ENCODE measurements around the gene HOXA3.

Gene HOXA3

DNA sequence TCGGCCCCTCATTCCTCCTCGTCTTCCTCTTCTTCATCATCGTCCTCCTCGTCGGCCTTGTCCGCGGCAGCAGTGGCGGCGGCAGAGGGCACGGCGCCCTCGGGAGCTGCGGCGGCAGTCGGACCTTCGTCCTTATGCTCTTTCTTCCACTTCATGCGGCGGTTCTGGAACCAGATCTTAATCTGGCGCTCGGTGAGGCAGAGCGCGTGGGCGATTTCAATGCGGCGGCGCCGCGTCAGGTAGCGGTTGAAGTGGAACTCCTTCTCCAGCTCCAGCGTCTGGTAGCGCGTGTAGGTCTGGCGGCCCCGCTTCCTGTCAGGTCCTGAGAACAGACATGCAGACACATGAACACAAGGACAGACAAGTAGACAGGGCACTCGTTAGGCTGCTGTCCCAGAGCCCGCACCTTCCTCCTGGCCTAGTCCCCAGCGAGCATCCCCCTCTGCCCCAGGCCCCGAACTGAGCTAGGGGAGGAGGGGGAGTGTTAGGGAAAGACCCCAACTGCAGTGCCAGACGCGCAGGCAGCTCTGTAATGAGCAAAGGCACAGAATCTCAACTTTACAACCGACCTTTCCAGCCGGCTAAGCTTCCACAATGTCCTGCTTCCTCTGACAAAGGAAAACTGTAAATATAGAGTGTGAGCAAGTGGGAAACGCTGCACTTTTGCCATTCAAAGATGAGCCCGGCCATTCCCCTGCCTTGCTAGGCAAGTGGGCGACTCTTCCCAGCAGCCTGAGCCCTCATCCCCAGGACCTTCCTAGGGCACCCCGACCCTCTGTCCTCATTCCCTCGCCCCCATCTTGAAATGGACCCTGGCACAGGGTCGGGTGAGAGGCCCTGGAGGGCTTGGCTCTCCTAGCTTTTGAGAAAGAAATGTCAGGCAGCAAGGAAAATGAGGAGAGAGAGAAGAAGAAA, 2.8 kb upstream of the HOXA3 start:
- peak; percentile 52 for DNase-seq

DNA sequence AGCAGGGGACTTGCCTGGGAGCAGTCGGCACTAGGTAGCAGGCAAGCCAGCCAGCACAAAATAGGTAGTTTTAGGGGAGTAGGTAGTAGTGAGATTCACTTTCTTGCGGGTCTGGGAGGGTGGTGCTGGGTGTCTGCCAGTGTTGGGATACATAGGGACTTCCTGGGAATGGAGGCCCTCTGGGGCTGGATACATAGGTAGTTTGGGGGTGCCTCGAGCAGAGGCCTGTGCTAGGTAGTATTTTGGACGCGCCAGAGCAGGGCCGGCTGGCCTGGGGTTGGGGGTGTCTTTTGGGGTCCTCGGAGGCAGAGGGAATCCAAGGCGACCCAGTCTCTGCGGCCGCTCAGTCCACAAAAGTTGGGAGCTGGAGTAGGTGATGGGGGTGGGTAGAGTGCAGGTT, 2.0 kb upstream of the HOXA3 start:
- no peak for DNase-seq

DNA sequence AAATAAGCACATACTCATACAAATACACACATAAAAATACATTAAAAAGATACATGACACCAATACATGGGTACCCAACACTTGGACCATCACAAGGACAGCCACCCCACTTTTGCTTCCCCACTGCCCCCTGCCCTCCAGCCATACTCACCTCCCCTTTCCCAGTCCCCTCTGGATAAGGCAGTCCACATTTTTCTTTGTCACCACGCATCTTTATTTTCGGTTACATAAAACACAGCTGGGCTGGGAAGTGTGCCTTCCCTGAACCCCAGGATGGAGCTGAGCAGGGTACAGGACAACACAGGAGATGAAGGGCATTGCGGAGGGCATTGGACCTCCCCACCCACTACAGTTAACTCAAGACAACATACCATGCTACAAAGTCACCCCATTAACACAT, 1.1 kb upstream of the HOXA3 start:
- no peak for DNase-seq

DNA sequence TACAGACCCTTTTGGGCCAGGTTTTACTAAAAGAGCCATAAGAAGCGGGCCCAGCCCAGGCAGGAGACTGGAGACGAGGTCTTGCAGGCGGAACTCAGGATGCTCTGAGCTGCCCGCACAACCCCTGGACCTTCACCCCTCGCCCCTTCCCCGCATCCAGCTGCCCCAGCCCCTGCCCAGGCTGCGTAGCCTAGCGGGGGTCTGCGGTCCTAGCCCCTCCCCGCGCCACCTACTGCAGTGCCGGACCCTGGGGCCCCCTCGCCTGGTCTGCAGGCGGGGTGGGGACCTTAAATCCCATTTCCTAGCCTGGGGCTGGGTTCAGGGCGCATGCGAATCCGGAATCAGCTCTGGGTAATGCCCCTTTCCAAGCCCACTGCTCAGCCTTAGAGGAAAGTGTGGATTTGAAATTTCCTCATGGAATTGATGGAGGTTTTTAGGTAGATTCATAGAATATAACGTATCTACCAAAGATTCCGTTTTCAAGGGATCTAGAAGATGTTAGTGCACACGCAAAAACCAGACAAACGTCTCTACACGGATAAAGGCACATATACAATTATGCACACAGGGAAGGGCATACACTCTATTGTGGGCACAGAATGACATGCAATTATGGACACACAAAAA, 546 bp upstream of the HOXA3 start:
- DNase-seq, result no peak

DNA sequence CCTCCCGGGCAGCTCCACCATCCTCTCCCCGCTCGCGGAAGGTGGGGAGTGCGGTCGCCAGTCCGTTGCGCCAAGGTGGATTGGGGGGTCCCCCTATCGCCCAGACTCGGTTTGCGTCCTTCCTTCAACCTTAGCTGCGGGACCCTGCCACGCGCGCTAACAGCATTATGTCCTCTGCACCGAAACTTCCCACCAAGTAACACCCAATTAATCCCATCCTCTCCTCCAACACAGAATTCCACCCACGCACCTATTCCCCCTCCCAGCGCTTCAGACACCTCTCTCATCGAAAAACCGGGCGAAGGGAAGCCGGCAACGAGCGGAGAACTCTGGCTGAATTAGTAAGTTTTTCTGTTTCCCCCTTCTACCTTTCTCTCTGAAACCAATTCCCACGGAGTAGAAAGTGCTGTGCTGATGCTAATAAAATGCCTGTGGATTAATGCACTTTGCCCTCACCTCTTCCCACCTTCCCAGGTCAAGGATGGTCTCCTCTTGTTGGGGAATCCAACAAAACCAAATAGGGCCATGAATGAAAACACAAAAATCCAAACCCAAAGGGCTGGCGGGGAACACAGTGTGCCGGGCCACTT, 947 bp downstream of the HOXA3 start:
- DNase-seq, result no peak

DNA sequence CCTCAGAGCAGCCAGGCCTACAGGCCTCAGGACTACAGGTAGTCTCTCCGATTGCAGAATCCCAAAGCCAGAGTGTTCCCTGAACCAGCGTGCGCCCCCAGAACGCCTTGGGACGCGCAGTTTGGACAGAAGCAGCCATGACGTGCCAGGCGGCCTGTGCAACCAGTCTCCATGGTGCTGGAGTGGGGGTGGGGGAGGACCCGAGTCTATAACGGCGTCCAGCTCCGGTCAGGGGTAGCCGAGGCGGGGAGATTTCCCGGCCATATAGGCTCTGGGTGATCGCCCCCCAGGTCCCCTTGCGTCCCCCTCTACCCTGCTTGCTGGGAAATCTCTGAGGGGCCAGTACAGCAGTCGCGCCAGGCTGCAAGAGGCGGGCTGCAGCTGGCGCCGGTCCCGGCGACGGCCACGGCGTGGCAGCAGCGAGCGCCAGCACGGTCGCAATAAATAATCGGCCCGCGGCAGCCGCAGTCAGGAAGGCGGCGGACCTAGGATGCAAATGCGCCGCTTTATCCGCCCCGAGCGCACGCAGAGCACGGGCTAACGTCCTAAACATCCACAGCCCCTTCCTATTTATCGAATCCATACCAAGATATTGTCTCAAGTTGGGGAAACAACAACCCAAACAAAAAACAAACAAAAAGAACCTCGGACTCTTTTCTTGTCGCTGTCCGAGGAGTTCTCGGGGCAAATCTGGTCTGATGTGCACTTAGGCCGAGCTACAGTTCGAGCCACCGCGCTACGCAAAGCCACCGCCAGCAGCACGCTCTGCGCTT, 1.6 kb downstream of the HOXA3 start:
- peak; percentile 76 for DNase-seq

DNA sequence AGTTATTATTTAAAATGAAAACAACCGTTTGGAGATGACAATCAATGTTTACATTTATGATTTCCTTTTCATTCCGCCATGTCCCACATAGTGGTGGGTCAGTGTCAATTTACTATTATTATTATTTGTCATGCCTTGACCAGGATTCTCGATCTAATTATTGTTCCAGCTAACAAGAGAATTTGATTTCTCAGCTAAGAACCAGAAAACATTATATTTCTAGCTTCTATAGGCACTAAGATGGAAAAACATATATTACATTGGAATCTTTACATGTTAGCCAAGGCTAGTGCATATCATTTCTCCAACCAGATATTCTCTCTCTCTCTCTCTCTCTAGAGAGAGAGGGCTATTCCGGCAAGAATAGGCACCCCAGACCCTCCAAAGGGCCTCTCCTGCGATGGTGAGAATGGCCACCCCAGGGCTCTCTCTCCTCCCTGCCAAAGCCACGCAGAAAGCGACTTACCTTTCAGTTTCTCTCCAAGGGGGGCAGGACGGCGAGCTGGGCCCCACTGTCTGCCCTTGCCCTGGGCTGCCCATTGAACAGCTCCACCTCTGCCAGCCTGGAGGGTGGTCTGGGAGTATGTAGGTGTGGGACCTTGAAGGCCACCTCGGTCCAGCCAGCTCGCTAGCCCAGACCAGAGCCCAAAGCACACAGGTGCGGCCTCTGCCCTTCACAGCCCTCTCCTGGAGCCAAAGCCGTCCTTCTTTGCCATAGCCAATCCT, 2.4 kb downstream of the HOXA3 start:
- no peak for DNase-seq

DNA sequence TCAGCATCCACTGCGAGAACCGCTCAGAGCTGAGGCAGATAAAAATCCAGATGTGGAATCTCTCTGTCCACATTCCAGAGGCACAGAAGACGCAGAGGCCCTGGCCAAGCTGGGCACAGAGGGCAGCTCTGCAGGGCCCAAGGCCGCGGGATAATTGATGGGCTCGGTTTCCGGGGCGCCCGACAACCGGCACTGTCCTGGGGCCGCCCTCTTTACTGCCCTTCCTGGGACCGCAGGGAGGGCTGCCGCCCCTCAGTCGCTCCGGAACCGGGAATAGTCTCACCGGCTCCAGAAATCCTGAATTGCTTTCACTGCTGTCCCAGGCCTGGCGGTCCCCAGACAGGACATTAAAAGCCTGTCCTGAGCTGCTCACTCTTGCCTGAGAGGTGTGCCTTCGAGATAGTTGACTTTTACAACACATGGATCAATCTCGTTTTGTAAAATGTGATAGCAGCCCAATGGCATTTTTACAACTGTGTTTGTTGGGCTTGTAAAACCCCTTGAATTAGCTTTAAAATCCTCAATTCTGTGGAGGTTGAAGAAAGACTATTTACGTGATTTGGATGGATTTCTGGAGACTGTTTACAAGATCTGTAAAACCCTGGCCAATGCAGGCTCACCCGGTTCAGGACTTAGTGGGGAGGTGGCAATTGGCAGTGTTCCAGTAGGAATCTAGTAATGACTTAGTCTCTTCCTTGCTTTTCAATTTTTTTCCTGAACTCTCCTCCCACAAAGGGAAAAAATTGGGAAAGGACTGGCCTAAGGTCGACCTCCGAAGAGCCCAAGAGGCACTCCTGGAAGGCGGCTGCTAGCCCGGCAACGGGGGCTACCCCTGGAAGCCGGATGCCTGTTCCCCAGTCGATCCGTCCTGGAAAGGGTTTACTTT, 3.4 kb downstream of the HOXA3 start:
- DNase-seq, result no peak

DNA sequence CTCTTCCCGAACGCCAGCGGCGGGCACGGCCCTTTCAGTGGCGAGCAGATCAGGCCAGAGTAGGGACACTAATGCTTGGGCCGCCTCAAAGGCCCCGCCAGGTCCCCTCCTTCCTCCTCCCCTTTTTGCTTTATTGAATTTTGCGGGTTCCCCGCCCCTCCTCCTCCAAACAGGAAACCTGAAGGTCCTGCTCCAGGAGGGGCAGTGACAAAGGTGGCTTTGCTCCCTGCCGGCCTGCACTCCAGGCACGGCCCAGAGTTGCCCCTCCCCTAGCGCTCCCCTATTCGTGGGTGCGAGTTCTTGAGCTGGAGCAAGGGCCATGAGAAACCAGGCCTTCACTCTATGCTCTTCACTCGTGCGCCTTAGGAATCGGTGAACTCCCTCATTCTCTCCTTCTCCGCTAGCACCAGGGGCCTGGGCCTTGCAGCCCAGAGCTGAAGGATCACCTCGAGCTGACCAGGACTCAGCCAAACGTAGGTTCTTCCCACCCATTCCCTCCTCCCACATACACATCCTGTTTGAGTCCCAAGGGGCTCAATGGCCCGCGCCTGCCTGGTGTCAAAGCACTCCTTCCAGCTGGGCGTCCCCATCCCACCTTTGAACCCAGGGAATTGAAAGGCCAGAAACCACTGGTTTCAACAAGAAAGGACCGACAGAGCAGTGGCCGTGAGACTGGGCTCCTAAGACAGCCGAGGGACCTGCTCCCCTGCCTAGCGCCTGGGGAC, 4.2 kb downstream of the HOXA3 start:
- no peak for DNase-seq

DNA sequence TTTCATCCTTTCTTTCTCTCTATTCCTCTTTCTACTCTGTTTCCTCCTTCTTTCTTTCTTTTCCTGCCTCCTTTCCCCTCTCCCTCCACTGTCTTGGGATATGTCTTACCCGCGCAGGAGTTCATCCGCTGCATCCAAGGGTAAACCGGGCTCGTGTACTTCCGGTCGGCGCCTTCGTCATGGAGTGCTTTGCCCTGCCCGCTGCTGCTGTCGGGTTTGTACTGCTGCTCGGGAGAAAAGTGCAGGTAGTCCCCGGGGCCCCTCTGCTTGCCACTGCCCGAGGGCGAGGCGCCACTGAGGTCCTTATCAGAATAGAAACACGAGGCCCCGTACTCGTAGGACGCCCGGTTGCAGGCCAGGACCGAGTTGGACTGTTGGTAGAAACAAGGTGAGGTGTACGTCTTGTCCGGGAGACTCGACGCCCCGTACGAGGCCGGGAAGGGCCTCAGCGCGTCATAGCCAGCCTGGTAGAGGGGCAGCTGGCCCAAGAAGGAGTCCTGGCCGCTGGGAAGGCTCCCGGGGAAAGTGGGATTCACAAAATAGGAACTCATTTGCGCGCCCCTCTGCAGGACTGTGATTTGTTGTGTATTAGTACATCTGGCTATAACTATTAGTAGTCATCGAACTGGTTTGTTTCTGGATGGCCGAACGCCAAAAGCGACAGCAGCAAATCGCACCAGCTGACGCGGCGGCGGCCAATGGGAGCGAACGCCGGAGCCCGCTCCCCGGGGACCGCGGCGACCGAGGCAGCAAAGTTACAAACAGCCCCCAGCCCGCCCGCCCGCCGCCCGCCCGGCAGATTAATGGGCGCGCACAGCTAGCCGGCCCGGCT, 5.0 kb downstream of the HOXA3 start, which contains the start of gene HOXA6:
TSS of gene HOXA6 (minus strand) at position 576 of the 832 bp plus-strand sequence. CDS start at position 551, 25 bp downstream.
- DNase-seq, result no peak

DNA sequence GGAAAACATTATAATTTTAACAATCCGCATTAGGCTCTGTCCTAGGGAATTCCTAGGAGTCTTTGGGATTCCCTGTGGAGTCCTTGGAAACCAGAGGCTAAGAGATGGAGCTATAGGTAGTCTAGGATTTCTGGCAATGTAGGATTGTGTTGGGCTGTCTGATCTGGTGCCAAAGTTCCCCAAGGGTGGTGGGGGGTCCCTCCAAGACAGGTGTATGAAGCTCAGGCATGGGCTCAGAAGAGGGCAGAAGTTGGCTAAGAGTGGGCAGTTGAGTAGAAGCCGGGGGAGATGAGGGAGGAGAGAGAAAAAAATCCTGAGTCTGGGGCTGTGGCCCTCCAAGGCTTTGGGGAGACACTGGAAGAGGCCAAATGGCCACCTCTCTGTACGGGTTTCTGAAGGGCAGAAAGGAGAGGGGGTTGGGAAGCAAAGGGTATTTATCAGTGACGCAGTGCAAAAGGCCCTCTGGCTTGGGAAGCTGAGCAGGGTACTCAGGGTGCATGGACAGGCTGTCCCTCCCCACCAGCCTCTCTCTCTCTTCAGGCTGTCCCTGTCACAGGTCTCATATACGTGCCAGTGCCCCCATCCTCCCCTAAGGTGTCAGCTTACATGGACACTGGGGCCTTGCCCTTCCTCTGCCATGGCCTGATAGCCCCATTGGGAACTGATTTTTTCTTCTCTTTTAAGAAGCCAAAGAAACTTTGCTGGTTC, 5.7 kb downstream of the HOXA3 start:
- DNase-seq, result no peak

DNA sequence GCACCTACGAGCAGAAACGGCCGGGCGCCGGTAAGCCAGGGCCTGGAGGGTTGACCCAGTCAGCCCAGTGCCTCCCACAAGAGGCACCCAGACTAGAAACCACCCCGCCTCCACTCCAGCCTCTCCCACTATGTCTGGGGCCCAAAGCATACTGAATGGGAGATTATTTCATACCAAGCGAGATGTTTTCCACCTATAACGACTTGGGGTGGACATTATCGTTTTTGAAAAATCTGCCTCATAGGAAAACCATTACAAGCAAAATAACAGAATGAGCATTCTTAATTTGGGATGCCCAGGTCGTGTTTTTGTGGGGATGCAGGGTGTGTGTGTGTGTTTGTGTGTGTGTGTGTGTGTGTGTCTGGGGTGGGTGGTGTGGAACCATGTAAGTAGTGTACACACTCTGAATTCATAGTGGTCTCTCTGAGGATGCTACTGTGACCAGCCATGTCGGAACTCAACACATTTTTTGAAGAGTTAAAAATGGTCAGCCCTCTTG, 6.4 kb downstream of the HOXA3 start:
- no peak for DNase-seq

DNA sequence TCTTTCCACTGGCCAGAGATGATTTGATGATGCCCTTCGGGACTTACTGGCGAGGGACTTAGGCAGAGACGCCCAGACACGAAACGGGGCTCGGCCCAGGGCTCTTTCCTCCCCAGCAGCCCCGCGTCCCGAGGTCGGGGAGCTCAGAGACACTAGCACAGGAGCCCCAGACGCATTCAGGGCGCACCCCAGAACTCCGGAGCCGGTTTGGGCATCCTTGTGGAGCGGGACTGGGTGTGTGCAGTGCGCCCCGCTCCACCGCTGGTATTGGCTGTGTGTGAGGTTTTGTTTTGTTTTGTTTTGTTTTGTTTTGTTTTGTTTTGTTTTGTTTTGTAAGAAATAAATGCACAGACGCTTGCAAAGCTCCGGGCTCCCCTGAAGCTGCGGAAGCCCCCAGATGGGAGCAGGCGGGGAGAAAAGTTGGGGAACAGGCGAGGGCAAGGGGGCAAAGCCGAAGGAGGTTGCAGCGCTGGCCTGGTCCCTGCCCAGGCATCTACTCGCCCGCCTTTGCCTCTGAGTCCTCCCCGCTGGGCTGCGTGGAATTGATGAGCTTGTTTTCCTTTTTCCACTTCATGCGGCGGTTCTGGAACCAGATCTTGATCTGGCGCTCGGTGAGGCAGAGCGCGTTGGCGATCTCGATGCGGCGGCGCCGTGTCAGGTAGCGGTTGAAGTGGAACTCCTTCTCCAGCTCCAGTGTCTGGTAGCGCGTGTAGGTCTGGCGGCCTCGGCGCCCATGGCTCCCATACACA, 7.0 kb downstream of the HOXA3 start:
- DNase-seq, result no peak

DNA sequence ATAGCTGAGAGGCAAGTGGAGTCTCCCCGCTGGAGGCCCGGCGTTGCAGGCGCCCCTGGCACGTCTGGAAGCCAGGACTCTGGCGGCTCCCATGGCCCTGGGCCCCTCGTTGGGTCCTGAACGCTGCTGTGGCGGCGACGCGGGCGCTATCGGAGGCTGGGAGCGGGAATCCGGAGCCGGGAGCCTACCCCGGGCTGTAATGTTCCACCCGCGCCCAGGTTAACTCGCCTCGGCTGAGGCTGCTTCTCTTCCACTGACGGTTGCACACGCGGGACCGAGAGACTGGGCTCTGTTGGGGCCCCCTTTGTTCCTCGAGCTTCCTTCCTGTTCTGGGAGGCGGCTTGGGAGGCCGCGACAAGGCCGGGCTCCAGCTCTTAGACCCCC, 7.6 kb downstream of the HOXA3 start:
- DNase-seq, result no peak

DNA sequence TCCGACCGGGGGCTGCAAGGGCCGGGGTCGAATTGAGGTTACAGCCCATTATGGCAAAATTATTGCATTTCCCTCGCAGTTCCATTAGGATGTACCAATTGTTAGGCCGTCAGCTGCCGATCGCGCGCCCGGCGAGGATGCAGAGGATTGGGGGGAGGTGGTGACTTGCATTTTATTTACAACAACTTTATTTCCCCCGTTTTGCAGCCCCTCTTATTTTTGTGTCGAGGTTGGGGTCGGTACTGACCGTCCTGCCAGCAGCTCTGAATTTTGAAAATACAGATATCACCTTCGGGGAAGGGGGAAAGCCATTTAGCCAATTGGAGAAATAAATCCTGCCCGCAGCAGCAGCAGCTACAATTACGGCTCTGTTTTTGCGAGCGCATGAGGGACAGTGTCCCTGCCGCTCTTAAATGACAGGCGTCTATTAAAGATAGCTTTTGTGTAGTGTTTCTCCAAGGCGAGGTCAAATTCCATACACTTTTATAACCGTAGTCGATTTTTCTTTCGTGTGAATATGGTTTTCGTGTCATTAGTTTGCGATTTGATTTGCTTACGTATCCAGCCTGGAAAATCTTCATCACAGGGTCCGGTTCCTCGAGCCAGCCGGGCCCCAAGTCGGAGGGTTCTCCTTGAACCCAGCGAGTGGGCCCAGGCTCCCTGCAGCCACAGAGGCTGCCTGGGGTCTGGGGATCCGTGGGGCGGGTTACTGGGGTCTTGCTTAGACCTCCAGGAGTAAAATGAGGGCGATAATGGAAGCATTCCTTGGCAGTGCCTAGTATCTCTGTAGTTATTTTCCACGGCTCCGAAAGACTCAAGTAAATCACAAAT, 8.2 kb downstream of the HOXA3 start:
- DNase-seq, result no peak

DNA sequence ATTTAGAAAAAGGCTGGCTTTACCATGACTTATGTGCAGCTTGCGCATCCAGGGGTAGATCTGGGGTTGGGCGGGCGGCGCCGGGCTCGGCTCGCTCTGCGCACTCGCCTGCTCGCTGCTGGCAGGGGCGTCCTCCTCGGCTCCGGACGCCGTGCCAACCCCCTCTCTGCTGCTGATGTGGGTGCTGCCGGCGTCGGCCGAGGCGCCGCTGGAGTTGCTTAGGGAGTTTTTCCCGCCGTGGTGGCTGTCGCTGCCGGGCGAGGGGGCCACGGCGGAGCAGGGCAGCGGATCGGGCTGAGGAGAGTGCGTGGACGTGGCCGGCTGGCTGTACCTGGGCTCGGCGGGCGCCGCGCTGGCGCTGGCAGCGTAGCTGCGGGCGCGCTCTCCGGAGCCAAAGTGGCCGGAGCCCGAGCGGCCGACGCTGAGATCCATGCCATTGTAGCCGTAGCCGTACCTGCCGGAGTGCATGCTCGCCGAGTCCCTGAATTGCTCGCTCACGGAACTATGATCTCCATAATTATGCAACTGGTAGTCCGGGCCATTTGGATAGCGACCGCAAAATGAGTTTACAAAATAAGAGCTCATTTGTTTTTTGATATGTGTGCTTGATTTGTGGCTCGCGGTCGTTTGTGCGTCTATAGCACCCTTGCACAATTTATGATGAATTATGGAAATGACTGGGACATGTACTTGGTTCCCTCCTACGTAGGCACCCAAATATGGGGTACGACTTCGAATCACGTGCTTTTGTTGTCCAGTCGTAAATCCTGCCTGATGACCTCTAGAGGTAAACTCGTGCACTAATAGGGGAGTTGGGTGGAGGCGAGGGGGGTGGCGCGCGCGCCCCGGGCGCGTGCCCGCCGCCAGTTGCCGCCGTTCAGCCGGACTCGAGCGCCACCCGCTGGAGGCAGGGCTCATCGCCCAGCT, 9.1 kb downstream of the HOXA3 start, which contains the start of gene HOXA5:
TSS of gene HOXA5 (minus strand) at position 659 of the 927 bp plus-strand sequence. CDS start at position 585, 74 bp downstream.
- no peak for DNase-seq
